Keratinocyte (primary cell): ENCODE results near the gene ATP6V1E1. TPM values are rescaled to one million over a fixed set of nuclear protein-coding genes. Genes with fewer than 3 reads are reported as not detected.

Experiments
- DNase-seq: peaks from one replicate; pipeline ENCODE4 v3.0.0-alpha.2; 2011; ENCODE audit warnings: low read depth, missing footprints, low spot score
- FAIRE-seq: peaks from 2 replicates; lab custom pipeline; 2011; peaks lifted over from hg19 to GRCh38; lab: Jason Lieb, UNC
- H2AFZ ChIP-seq: 2 replicates; pipeline ENCODE4 v1.6.0; 2012; ENCODE audit warnings: low read length, control low read depth, inconsistent platforms; ENCODE audit not compliant: control insufficient read depth
- H3K27ac ChIP-seq: 2 replicates; pipeline ENCODE4 v1.5.1; 2011; ENCODE audit warnings: low read length; ENCODE audit not compliant: control insufficient read depth, insufficient read depth
- H3K27me3 ChIP-seq: 3 replicates; pipeline ENCODE4 v1.6.0; 2011; ENCODE audit warnings: low read length; ENCODE audit not compliant: control insufficient read depth, insufficient read depth; ENCODE audit errors: extremely low read depth
- H3K36me3 ChIP-seq, 2 experiments: 2 replicates in 1 of 2; 3 replicates in 1 of 2; pipeline ENCODE4 v1.5.1; 2011; ENCODE audit warnings: low read length in 2 of 2, mild to moderate bottlenecking in 1 of 2; ENCODE audit not compliant: control insufficient read depth in 2 of 2, insufficient read depth in 2 of 2; ENCODE audit errors: extremely low read depth in 1 of 2
- H3K4me1 ChIP-seq: 3 replicates; pipeline ENCODE4 v1.5.1; 2011; ENCODE audit warnings: low read length; ENCODE audit not compliant: control insufficient read depth, insufficient read depth; ENCODE audit errors: extremely low read depth
- H3K4me2 ChIP-seq: 3 replicates; pipeline ENCODE4 v1.6.0; 2011; ENCODE audit warnings: low read depth, low read length; ENCODE audit not compliant: control insufficient read depth, insufficient read depth; ENCODE audit errors: extremely low read depth
- H3K4me3 ChIP-seq, 3 experiments: fragments of 200-600 bp in 1 of 3; sonication (generic) in 1 of 3; 2 replicates in 2 of 3; 3 replicates in 1 of 3; pipeline ENCODE4 v1.5.1; 2011 to 2016; ENCODE audit warnings: low read length in 3 of 3, mild to moderate bottlenecking in 3 of 3, control low read depth in 2 of 3, inconsistent platforms in 1 of 3, low read depth in 1 of 3, mixed read lengths in 1 of 3, mixed run types in 1 of 3, moderate library complexity in 1 of 3; ENCODE audit not compliant: control insufficient read depth in 2 of 3, insufficient read depth in 2 of 3; ENCODE audit errors: extremely low read depth in 1 of 3
- H3K79me2 ChIP-seq: 2 replicates; pipeline ENCODE4 v1.6.0; 2012; ENCODE audit warnings: low read length; ENCODE audit not compliant: control insufficient read depth, insufficient read depth
- H3K9ac ChIP-seq: 3 replicates; pipeline ENCODE4 v1.6.0; 2011; ENCODE audit warnings: low read length; ENCODE audit not compliant: control insufficient read depth, insufficient read depth; ENCODE audit errors: extremely low read depth
- H3K9me1 ChIP-seq: 3 replicates; pipeline ENCODE4 v1.6.0; 2011; ENCODE audit warnings: low read length; ENCODE audit not compliant: control insufficient read depth, insufficient read depth; ENCODE audit errors: extremely low read depth
- H3K9me3 ChIP-seq: 2 replicates; pipeline ENCODE4 v1.5.1; 2012; ENCODE audit warnings: low read depth, low read length; ENCODE audit not compliant: control insufficient read depth
- H4K20me1 ChIP-seq: 3 replicates; pipeline ENCODE4 v1.6.0; 2011; ENCODE audit warnings: low read length; ENCODE audit not compliant: control insufficient read depth, insufficient read depth; ENCODE audit errors: extremely low read depth
- CTCF ChIP-seq, 3 experiments: IDR thresholded peaks in 1 of 3; conservative IDR thresholded peaks in 1 of 3; optimal IDR thresholded peaks in 1 of 3; 2 replicates in 2 of 3; 3 replicates in 1 of 3; pipeline versions ENCODE3 to v1.5.1; 2011; ENCODE audit warnings: low read length in 3 of 3, mild to moderate bottlenecking in 3 of 3, moderate library complexity in 2 of 3, control low read depth in 1 of 3, inconsistent platforms in 1 of 3; ENCODE audit not compliant: insufficient read depth in 2 of 3; ENCODE audit errors: extremely low read depth in 1 of 3
- EZH2 ChIP-seq: IDR thresholded peaks from one replicate; pipeline ENCODE4 v1.6.1; 2012; ENCODE audit warnings: inconsistent platforms, mild to moderate bottlenecking, low read length, moderate library complexity
- dilution Hi-C: fragments of 300-500 bp; cut with MboI; formaldehyde crosslinking; loops from one replicate; pipeline ENCODE4 v1.7.0; 2020; ENCODE audit warnings: low sequenced_read_pairs; ENCODE audit not compliant: extremely low pct_ligation_motif_present
- polyA minus RNA-seq, 3 experiments: library from RNA; depleted of rRNA, polyadenylated mRNA; stranded (reverse); fragments of >200 nt; gene quantifications; 1 replicate in 1 of 3; 2 replicates in 1 of 3; 3 replicates in 1 of 3; pipeline ENCODE4 v1.2.3, GENCODE V29; 2011
- polyA plus RNA-seq, 5 experiments: library from polyadenylated mRNA; depleted of rRNA in 3 of 5; stranded (reverse) in 3 of 5; stranded (forward) in 1 of 5; unstranded in 1 of 5; fragments of >200 nt; gene quantifications; 1 replicate in 1 of 5; 2 replicates in 3 of 5; 3 replicates in 1 of 5; pipeline versions ENCODE4 v1.2.1 to v1.2.3, GENCODE V29; 2011 to 2012; ENCODE audit warnings: missing spikeins in 2 of 5, low read depth in 1 of 5, low replicate concordance in 1 of 5

Gene ATP6V1E1
- polyA plus RNA-seq (207 to 270 TPM (median 227 TPM) in 3 replicates), polyA minus RNA-seq (54.7 to 217 TPM (median 152 TPM) in 3 replicates)
- polyA plus RNA-seq (2011; ENCODE audit: low read depth): 354 TPM
- polyA plus RNA-seq (2011; cell fraction: cytosol; rRNA removed): 220 and 314 TPM in 2 replicates
- polyA plus RNA-seq (2011; cell fraction: nucleus; rRNA removed): 197 and 212 TPM in 2 replicates
- 157 and 239 TPM in 2 replicates for polyA plus RNA-seq (2012; ENCODE audit: low replicate concordance)
- polyA minus RNA-seq (2011; cell fraction: cytosol; rRNA and poly(A)+ RNA removed): 109 TPM
- polyA minus RNA-seq (2011; cell fraction: nucleus; rRNA and poly(A)+ RNA removed): 51.4 and 93.2 TPM in 2 replicates

GRCh38 chr22:17628406-17629172 lies at the start of gene ATP6V1E1:
TSS of gene ATP6V1E1 (minus strand) at chr22:17628749. CDS start at chr22:17628635, 114 bp downstream.
- Histone ChIP-seq H2AFZ (peak within 1 kb of the TSS; percentile 75), H3K27me3 (no peaks in the 10 kb centered on the region), H3K4me3 (peak within 1 kb of the TSS; percentile 95 to 97 (median 95)), H3K4me2 (peak within 1 kb of the TSS; percentile 75), H3K9me1 (no peaks in the 10 kb centered on the region), H4K20me1 (peaks cover 1% of the 10 kb centered on the region), H3K27ac (peak within 1 kb of the TSS; percentile 98), H3K9ac (peak within 1 kb of the TSS; percentile 99), H3K79me2 (peaks cover 45% of the 10 kb centered on the region), H3K9me3 (no peaks in the 10 kb centered on the region), H3K4me1 (peaks cover 26% of the 10 kb centered on the region), H3K36me3 (peaks cover 0 to 2% of the 10 kb centered on the region in 2 experiments)
- dilution Hi-C loops: no loop called here
- FAIRE-seq (peak; percentile 92), DNase-seq (peak; percentile 84)
- TF ChIP-seq EZH2 (no peak), CTCF (optimal IDR thresholded peaks at IDR 0.05 in 1 of 3, IDR thresholded peaks at IDR 0.05 in 1 of 3, conservative IDR thresholded peaks at IDR 0.05 in 1 of 3; ENCODE audit: extremely low read depth in 1 of 3, insufficient read depth in 2 of 3, low read length in 3 of 3) (no peak)

- H3K27me3 ChIP-seq: no peaks in the 10 kb centered on the region
- peaks cover 32% of the 10 kb centered on the region for H3K79me2 ChIP-seq
Observed at GRCh38 chr22:17675584-17675983, 47.0 kb upstream of the ATP6V1E1 start.

More at GRCh38 chr22:17675584-17675983, 47.0 kb upstream of the ATP6V1E1 start:
- DNase-seq: no peak
- H3K4me3 ChIP-seq: no peak overlapping the region
- H3K27ac ChIP-seq: no peak overlapping the region
- H3K4me1 ChIP-seq: no peaks in the 10 kb centered on the region
- H3K4me2 ChIP-seq: no peak overlapping the region
- H3K9me3 ChIP-seq: no peaks in the 10 kb centered on the region
- H2AFZ ChIP-seq: no peak overlapping the region
- no peak for TF ChIP-seq CTCF (optimal IDR thresholded peaks at IDR 0.05 in 1 of 3, IDR thresholded peaks at IDR 0.05 in 1 of 3, conservative IDR thresholded peaks at IDR 0.05 in 1 of 3; ENCODE audit: extremely low read depth in 1 of 3, insufficient read depth in 2 of 3, low read length in 3 of 3)
- TF ChIP-seq EZH2: no peak
- H3K36me3 ChIP-seq: peaks cover 4 to 6% of the 10 kb centered on the region in 2 experiments
- no peak for FAIRE-seq
- H3K9ac ChIP-seq: no peak overlapping the region
- dilution Hi-C loops: no loop called here
- no peaks in the 10 kb centered on the region for H3K9me1 ChIP-seq
- no peaks in the 10 kb centered on the region for H4K20me1 ChIP-seq
